Neural progenitor cell (in vitro differentiated cells): Measurements from ENCODE around the gene PCSK2. TPM values are rescaled to one million over a fixed set of nuclear protein-coding genes. Genes with fewer than 3 reads are reported as not detected.

Experiments used
- DNase-seq: peaks from one replicate; pipeline ENCODE4 v3.0.0-alpha.2; 2016; ENCODE audit warnings: low spot score
- H2AFZ ChIP-seq: fragments of 200-600 bp; sonication (generic); replicated peaks from 2 replicates; pipeline ENCODE4 v1.6.1; 2016; ENCODE audit warnings: antibody characterized with exemption
- H3F3A ChIP-seq: fragments of 200-600 bp; sonication (generic); 2 replicates; pipeline ENCODE4 v1.6.1; 2016; ENCODE audit warnings: antibody characterized with exemption, low read depth
- H3K27ac ChIP-seq: fragments of 200-600 bp; sonication (generic); 2 replicates; pipeline ENCODE4 v1.5.1; 2016; ENCODE audit warnings: mild to moderate bottlenecking
- H3K27me3 ChIP-seq: fragments of 200-600 bp; sonication (generic); 2 replicates; pipeline ENCODE4 v1.6.1; 2016; ENCODE audit warnings: mild to moderate bottlenecking, moderate library complexity
- H3K36me3 ChIP-seq: fragments of 200-600 bp; sonication (generic); 2 replicates; pipeline ENCODE4 v1.5.1; 2016
- H3K4me1 ChIP-seq: fragments of 200-600 bp; sonication (generic); 2 replicates; pipeline ENCODE4 v1.6.1; 2016; ENCODE audit warnings: mixed run types
- H3K4me2 ChIP-seq: fragments of 200-600 bp; sonication (generic); 2 replicates; pipeline ENCODE4 v1.6.1; 2016
- H3K4me3 ChIP-seq: fragments of 200-600 bp; sonication (generic); 2 replicates; pipeline ENCODE4 v1.5.1; 2016
- H3K79me2 ChIP-seq: fragments of 200-600 bp; sonication (generic); 2 replicates; pipeline ENCODE4 v1.6.1; 2016; ENCODE audit warnings: low read depth
- H3K9ac ChIP-seq: fragments of 200-600 bp; sonication (generic); 2 replicates; pipeline ENCODE4 v1.6.1; 2016
- H3K9me3 ChIP-seq: fragments of 200-600 bp; sonication (generic); 2 replicates; pipeline ENCODE4 v1.5.1; 2016; ENCODE audit warnings: low read depth
- H4K20me1 ChIP-seq: fragments of 200-600 bp; sonication (generic); 2 replicates; pipeline ENCODE4 v1.6.1; 2016; ENCODE audit warnings: low read depth
- H3K27ac Mint-ChIP-seq: 3 replicates; pipeline ENCODE4 v1.8.0; 2021; ENCODE audit warnings: mixed read lengths
- H3K27me3 Mint-ChIP-seq: 2 replicates; pipeline ENCODE4 v1.8.0; 2022; ENCODE audit warnings: low read depth, mild to moderate bottlenecking, inconsistent platforms, moderate library complexity, mixed read lengths; ENCODE audit not compliant: insufficient read depth
- H3K36me3 Mint-ChIP-seq: 3 replicates; pipeline ENCODE4 v1.8.0; 2021; ENCODE audit warnings: mixed read lengths
- H3K4me1 Mint-ChIP-seq: 3 replicates; pipeline ENCODE4 v1.8.0; 2021; ENCODE audit warnings: mixed read lengths
- H3K4me3 Mint-ChIP-seq: 3 replicates; pipeline ENCODE4 v1.8.0; 2021; ENCODE audit warnings: mild to moderate bottlenecking, moderate library complexity, mixed read lengths
- H3K9me3 Mint-ChIP-seq: 3 replicates; pipeline ENCODE4 v1.8.0; 2020; ENCODE audit warnings: mixed read lengths
- EZH2 ChIP-seq: fragments of 200-600 bp; sonication (generic); IDR thresholded peaks from 2 replicates; pipeline ENCODE4 v1.6.1; 2017; ENCODE audit warnings: antibody characterized with exemption, mild to moderate bottlenecking, moderate library complexity
- EZH2phosphoT487 ChIP-seq: fragments of 200-600 bp; sonication (generic); IDR thresholded peaks from 2 replicates; pipeline ENCODE4 v1.6.1; 2017; ENCODE audit warnings: antibody characterized with exemption
- total RNA-seq: library from RNA; depleted of rRNA; stranded (reverse); fragments of >200 nt; gene quantifications from 2 replicates; pipeline ENCODE4 v1.2.3, GENCODE V29; 2015; ENCODE audit warnings: low replicate concordance
- TF ChIP-seq, protein P1 (sequence below): fragments of 200-600 bp; sonication (generic); IDR thresholded peaks from 2 replicates; pipeline ENCODE4 v1.5.1; 2017; ENCODE audit warnings: antibody characterized with exemption, mild to moderate bottlenecking

Gene PCSK2
- total RNA-seq, 1 donor from 2014 or later, result 0.07 TPM

GRCh38 chr20:17282501-17282900 is 55.7 kb downstream of the PCSK2 start:
- Histone ChIP-seq H3K4me2 (peak overlapping the region; percentile 16), H2AFZ (no peak overlapping the region), H3F3A (peaks cover 10% of the 10 kb centered on the region), H3K36me3 (no peaks in the 10 kb centered on the region), H3K79me2 (no peaks in the 10 kb centered on the region), H4K20me1 (no peaks in the 10 kb centered on the region), H3K4me1 (peaks cover 9% of the 10 kb centered on the region), H3K9ac (no peak overlapping the region), H3K27me3 (no peaks in the 10 kb centered on the region), H3K4me3 (no peak overlapping the region), H3K27ac (no peak overlapping the region), H3K9me3 (no peaks in the 10 kb centered on the region)
- no peak for TF ChIP-seq EZH2
- TF ChIP-seq, protein P1, sequence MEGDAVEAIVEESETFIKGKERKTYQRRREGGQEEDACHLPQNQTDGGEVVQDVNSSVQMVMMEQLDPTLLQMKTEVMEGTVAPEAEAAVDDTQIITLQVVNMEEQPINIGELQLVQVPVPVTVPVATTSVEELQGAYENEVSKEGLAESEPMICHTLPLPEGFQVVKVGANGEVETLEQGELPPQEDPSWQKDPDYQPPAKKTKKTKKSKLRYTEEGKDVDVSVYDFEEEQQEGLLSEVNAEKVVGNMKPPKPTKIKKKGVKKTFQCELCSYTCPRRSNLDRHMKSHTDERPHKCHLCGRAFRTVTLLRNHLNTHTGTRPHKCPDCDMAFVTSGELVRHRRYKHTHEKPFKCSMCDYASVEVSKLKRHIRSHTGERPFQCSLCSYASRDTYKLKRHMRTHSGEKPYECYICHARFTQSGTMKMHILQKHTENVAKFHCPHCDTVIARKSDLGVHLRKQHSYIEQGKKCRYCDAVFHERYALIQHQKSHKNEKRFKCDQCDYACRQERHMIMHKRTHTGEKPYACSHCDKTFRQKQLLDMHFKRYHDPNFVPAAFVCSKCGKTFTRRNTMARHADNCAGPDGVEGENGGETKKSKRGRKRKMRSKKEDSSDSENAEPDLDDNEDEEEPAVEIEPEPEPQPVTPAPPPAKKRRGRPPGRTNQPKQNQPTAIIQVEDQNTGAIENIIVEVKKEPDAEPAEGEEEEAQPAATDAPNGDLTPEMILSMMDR, result no peak
- TF ChIP-seq EZH2phosphoT487, result no peak
- no peak overlapping the region for H3K4me3 Mint-ChIP-seq
- no peaks in the 10 kb centered on the region for H3K36me3 Mint-ChIP-seq
- peaks cover 6% of the 10 kb centered on the region for H3K27me3 Mint-ChIP-seq
- H3K27ac Mint-ChIP-seq, result no peak overlapping the region
- DNase-seq, result no peak
- H3K9me3 Mint-ChIP-seq, result no peaks in the 10 kb centered on the region
- H3K4me1 Mint-ChIP-seq, result peaks cover 10% of the 10 kb centered on the region

DNA sequence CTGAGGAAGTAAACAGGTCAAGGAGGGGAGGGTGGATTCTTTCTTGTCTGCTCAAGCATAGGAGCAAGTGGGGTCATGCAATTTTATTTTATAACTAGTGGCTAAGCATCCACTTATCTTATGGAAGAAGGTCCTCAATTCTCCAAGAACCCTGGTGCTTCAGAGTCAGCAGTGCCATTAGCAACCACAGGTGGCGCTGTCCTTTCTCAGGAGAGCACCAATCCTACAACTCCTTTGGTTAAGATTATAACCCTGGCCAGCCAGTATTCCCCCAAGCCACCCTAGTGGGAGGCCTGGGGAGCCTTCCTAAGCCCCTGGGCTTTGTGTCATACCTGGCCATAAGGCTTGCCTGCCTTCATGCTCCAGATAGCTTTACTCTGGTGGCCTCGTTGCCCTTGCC is 60.7 kb downstream of the PCSK2 start:
- no peaks in the 10 kb centered on the region for H3K79me2 ChIP-seq
- no peak overlapping the region for H3K4me2 ChIP-seq
- H3K27me3 Mint-ChIP-seq, result peaks cover 2% of the 10 kb centered on the region
- no peaks in the 10 kb centered on the region for H3K9me3 Mint-ChIP-seq
- H3K36me3 ChIP-seq, result no peaks in the 10 kb centered on the region
- H3K27ac ChIP-seq, result no peak overlapping the region
- no peak overlapping the region for H3K27ac Mint-ChIP-seq
- no peaks in the 10 kb centered on the region for H3K36me3 Mint-ChIP-seq
- H3K4me3 ChIP-seq, result no peak overlapping the region
- H3K4me1 ChIP-seq, result peaks cover 5% of the 10 kb centered on the region
- H3K9me3 ChIP-seq, result no peaks in the 10 kb centered on the region
- TF ChIP-seq, protein P1, result peak; percentile 52
- TF ChIP-seq EZH2phosphoT487 (no peak), EZH2 (no peak)
- no peak overlapping the region for H2AFZ ChIP-seq
- DNase-seq, result no peak
- no peaks in the 10 kb centered on the region for H4K20me1 ChIP-seq
- H3F3A ChIP-seq, result peaks cover under 1% of the 10 kb centered on the region
- no peak overlapping the region for H3K9ac ChIP-seq
- no peaks in the 10 kb centered on the region for H3K27me3 ChIP-seq
- H3K4me3 Mint-ChIP-seq, result no peak overlapping the region
- H3K4me1 Mint-ChIP-seq, result peaks cover 6% of the 10 kb centered on the region

DNA sequence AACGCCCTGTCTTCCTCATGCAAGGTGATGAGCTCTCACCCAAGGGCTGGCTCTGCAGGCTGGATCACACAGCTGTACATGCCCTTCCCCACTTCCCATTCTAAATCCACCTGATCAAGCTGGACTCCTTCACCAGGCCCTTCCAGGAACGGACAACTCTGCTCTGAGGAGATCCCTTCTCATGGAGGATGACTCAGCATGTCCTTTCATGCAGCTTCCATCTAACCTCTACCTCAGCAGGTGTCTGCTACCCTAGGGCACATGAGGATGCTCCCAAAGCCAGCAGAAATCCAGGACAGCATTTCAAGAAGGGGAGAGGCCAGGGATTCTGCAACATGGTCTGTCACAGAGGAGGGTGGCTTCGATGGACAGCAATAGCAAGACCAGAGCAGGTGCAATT is 61.2 kb downstream of the PCSK2 start:
- no peak overlapping the region for H3K4me3 ChIP-seq
- H3K36me3 ChIP-seq, result no peaks in the 10 kb centered on the region
- no peaks in the 10 kb centered on the region for H4K20me1 ChIP-seq
- no peak for DNase-seq
- H3F3A ChIP-seq, result no peaks in the 10 kb centered on the region
- peaks cover under 1% of the 10 kb centered on the region for H3K4me1 ChIP-seq
- no peak overlapping the region for H3K27ac Mint-ChIP-seq
- no peaks in the 10 kb centered on the region for H3K9me3 Mint-ChIP-seq
- H3K4me3 Mint-ChIP-seq, result no peak overlapping the region
- H3K4me2 ChIP-seq, result no peak overlapping the region
- no peaks in the 10 kb centered on the region for H3K36me3 Mint-ChIP-seq
- no peaks in the 10 kb centered on the region for H3K79me2 ChIP-seq
- H3K4me1 Mint-ChIP-seq, result peaks cover 1% of the 10 kb centered on the region
- no peak overlapping the region for H3K27ac ChIP-seq
- TF ChIP-seq, protein P1, result no peak
- no peak for TF ChIP-seq EZH2phosphoT487
- no peak for TF ChIP-seq EZH2
- no peak overlapping the region for H2AFZ ChIP-seq
- H3K9ac ChIP-seq, result no peak overlapping the region
- no peaks in the 10 kb centered on the region for H3K9me3 ChIP-seq
- H3K27me3 ChIP-seq, result no peaks in the 10 kb centered on the region
- peaks cover 2% of the 10 kb centered on the region for H3K27me3 Mint-ChIP-seq
